Activated T-helper 1 cell treated with Interleukin-2 at 50 U/mL for 16 hours (primary cell): ENCODE data around the gene GCNT2.
"Not testable (repeated sequence)": the region's sequence is repeated elsewhere in the genome, so short reads cannot be mapped to it uniquely, and the experiment has no call there.

Source experiments
- DNase-seq: peaks from one replicate; pipeline ENCODE4 v3.0.0-alpha.2; 2020; ENCODE audit warnings: low read depth

Gene GCNT2

DNA sequence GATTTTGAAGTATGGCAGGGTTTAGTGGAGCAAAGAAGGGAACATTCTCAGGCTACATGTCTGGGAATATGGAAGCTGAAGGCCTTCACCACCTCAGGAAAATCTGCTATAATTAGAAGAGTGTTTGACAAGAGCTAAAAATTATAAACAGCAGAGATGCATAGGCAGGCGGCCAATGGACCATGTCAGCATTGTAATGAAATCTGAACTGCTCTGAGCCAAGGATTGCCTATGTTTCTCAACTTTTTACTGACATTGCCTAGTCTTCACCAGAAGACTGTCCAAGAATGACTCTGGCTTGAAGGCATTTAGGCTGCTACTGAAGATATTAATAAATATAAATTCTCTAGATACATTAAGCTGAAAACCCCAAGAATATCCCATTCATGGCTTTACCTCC lies 89.1 kb downstream of the GCNT2 start:
- DNase-seq, result no peak

DNA sequence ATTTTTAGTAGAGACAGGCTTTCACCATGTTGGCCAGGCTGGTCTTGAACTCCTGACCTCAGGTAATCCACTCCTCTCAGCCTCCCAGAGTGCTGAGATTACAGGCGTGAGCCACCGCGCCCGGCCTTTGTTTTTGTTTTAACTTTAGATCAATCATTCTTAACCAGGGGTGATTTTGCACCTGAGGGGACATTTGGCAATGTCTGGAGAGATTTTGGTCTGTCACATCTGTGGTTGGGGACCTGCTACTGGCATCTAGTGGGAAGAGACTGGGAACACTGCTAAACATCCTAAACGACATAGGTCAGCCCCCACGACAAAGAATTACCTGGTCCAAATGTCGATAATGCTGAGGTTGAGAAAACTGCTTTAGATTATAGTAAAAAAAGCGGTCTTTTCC lies 91.0 kb downstream of the GCNT2 start:
- DNase-seq, result no peak

GRCh38 chr6:10613077-10613476 lies 91.9 kb downstream of the GCNT2 start:
- no peak for DNase-seq

DNA sequence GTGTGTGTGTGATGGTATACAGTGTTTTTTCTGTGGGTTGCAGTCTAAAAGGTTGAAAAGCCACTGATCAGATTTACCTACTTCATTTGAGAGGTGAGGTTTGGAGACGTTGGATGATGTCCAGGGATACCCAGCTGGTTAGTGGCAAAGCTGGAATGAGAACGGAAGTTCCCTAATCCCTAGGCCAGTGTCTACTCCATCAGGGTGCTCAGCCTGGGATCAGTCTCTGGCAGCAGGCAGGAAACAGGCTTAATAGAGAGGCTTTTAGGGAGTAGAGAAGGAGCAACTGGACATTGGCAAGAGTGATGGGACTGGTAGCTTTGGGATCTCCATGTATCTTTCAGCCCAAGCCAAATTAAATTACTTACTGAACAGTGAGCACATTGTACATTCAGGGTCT lies 92.6 kb downstream of the GCNT2 start:
- DNase-seq, result no peak

GRCh38 chr6:10615675-10616074 lies 94.5 kb downstream of the GCNT2 start:
- DNase-seq, result no peak

- not testable (repeated sequence) for DNase-seq
Observed at GRCh38 chr6:10616266-10616665, 95.1 kb downstream of the GCNT2 start.

DNA sequence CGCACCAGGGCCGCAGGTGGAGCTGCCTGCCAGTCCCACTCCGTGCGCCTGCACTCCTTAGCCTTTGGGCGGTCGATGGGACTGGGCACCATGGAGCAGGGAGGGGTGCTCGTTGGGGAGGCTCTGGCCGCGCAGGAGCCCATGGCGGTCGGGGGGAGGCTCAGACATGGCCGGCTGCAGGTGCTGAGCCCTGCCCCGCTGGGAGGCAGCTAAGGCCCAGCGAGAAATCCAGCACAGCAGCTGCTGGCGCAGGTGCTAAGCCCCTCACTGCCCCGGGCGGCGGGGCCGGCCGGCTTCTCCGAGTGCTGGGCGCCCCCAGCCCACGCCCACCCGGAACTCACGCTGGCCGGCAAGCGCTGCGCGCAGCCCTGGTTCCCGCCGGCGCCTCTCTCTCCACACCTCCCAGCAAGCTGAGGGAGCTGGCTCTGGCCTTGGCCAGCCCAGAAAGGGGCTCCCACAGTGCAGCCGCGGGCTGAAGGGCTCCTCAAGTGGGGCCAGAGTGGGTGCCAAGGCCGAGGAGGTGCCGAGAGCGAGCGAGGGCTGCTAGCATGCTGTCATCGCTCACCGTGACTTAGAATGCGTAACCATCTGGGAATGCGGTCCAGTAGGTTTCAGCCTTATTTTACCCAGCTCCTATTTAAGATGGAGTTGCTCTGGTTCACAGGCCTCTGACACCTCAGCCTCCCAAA lies 96.0 kb downstream of the GCNT2 start:
- DNase-seq, result no peak

DNA sequence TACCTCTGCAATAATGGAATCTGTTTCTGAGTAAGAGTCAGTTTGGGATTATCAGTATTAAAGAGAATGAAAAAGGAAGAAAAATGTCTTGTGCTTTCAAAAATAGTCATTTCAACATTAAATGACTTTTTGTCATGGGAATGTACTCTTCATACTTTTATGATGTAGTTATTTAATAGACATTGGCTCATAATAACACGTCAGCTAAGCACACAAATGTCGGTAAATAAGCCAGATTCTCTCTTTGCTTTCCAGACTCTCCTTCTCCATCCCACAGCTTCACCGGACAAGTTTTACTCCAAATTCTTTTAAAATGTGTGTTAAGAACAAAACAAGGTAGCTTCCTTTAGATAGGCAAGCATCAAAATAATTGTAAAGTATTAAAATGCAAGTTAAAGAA lies 97.3 kb downstream of the GCNT2 start:
- no peak for DNase-seq

- DNase-seq, result no peak
Observed at GRCh38 chr6:10621213-10621612, 100.1 kb downstream of the GCNT2 start.

DNA sequence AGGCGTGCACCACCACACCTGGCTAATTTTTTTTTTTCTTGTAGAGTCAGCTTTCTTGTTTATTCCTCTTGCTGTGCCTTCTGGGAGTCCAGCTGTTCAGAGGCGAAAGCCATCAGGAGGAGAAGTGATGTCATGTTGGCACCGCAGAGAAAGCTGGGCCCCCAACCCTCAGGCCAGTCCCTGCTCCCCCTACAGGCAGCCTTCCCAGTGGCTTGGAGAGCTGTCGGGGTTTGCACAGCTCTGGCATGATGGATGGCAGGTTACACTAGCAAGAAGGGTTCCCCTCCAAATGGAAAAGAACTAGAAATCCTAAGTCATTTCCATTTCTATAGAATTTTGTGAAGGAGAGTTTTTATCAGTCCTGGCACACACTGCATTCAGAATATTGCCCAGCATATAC lies 100.7 kb downstream of the GCNT2 start:
- no peak for DNase-seq

GRCh38 chr6:10624836-10625235 lies 103.7 kb downstream of the GCNT2 start:
- DNase-seq, result no peak

DNA sequence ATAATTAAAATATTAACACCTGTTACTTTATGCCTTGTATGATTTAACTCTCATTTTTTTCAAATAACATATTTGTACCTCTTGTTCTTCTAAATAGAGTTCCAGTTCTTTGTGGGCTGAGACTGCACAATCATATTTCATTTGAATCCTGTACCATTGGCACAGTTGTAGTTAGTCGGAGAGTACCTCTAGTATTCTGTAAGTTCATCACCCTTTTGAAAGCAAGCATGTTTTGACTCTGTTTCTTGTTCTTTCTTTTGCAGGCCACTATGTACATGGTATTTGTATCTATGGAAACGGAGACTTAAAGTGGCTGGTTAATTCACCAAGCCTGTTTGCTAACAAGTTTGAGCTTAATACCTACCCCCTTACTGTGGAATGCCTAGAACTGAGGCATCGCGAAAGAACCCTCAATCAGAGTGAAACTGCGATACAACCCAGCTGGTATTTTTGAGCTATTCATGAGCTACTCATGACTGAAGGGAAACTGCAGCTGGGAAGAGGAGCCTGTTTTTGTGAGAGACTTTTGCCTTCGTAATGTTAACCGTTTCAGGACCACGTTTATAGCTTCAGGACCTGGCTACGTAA lies 105.1 kb downstream of the GCNT2 start:
- DNase-seq, result no peak

GRCh38 chr6:10627800-10628199 lies 106.6 kb downstream of the GCNT2 start:
- no peak for DNase-seq

DNA sequence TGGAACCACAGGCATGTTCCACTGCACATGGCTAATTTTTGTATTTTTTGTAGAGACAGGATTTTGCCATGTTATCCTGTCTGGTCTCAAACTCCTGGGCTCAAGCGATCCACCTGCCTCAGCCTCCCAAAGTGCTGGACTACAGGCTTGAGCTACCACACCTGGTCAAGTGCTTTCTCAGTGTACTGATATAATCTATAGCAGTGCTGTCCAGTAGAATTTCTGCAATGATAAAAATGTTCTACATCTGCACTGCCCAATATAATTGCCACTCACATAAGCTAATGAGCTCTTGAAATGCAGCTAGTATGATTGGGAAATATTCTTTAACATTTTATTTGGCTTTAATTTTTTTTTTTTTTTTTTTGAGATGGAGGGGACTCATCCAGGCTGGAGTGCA lies 109.0 kb downstream of the GCNT2 start:
- no peak for DNase-seq

DNA sequence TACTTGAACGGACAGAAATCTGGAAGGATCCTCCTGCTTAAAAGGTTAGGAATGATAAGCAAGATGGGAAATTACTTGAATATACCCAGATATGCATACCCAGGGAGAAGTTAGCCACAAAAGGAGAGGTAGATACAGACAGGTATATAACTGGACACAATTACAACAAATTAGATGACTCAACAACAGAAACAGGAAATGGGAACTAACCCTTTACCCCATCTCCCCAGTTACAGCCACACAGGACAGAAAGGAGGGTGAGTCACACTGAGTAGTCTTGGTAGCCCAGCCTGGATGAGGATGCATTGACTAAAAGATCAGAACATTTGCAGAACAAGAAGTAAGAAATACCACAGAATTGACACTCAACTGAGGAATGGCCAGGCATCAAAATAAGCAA lies 112.1 kb downstream of the GCNT2 start:
- DNase-seq, result no peak

GRCh38 chr6:10640412-10640811 lies 119.3 kb downstream of the GCNT2 start:
- DNase-seq, result no peak

DNA sequence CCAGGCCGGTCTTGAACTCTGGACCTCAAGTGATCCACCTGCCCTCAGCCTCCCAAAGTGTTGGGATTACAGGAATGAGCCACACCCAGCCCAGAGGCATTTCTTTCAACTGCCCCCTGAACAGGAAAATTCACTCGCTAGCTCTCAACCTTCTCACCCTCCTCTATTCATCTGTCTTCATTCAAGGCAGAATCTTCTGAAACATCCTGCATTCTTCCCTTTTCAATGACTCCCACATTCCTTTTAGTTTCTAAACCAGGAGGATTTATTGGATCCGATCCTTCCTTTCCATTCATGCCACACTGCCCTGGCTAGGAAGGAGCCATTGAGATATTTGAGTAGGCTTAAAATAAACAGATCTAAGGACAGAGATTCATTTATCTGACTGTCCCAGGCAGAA lies 120.4 kb downstream of the GCNT2 start:
- DNase-seq, result no peak

DNA sequence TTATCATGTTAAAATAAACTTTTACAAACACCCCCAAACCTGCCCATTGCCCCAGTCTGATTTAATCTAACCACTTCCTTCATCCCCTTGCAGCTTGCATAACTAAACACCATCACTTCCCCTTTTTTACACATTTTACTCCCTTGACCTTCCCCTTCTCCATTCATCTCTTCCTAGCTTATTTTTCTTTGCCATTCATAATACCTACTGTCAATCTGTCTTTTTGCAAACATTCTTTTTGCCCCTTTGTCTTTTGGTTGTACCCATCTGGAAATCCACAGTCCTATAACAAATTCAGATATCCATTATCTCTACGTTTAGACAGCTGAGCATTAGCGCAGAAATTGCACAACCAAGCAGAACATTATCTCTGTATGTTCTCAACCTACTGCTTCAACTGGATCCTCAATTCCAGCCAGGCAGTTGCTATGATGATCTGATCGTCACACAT lies 122.1 kb downstream of the GCNT2 start:
- DNase-seq, result no peak

- no peak for DNase-seq
Observed at GRCh38 chr6:10644225-10644624, 123.1 kb downstream of the GCNT2 start.

- DNase-seq, result no peak
Observed at GRCh38 chr6:10655508-10656055, 134.4 kb downstream of the GCNT2 start.

- no peak for DNase-seq
Observed at GRCh38 chr6:10658910-10659698, 138.0 kb downstream of the GCNT2 start.

- no peak for DNase-seq
Observed at GRCh38 chr6:10659699-10660348, 138.7 kb downstream of the GCNT2 start.
